H9 (cell line): ENCODE results near the gene VAMP8. TPM values are rescaled to one million over a fixed set of nuclear protein-coding genes. Genes with fewer than 3 reads are reported as not detected.
A peak's percentile ranks its signal among the peaks of the same experiment; 100 is the strongest.

Experiments used
- DNase-seq: peaks from one replicate; pipeline ENCODE4 v3.0.0-alpha.2; 2017
- H2AFZ ChIP-seq: one replicate; pipeline ENCODE4 v1.6.1; 2013; ENCODE audit warnings: mild to moderate bottlenecking, low read length, control low read depth, moderate library complexity
- H2AK5ac ChIP-seq: 2 replicates; pipeline ENCODE4 v1.6.1; 2013; ENCODE audit warnings: low read length, control low read depth, mixed read lengths; ENCODE audit not compliant: insufficient read length
- H2BK120ac ChIP-seq: one replicate; pipeline ENCODE4 v1.6.1; 2013; ENCODE audit warnings: low read depth, mild to moderate bottlenecking, low read length, control low read depth, inconsistent platforms; ENCODE audit not compliant: poor library complexity, severe bottlenecking
- H2BK12ac ChIP-seq: 2 replicates; pipeline ENCODE4 v1.6.1; 2013; ENCODE audit warnings: low read length, control low read depth, mixed read lengths, low read depth; ENCODE audit not compliant: insufficient read length
- H2BK15ac ChIP-seq: 2 replicates; pipeline ENCODE4 v1.6.1; 2013; ENCODE audit warnings: low read depth, low read length, control low read depth
- H2BK20ac ChIP-seq: one replicate; pipeline ENCODE4 v1.6.1; 2013; ENCODE audit warnings: low read depth, mild to moderate bottlenecking, low read length, control low read depth, inconsistent platforms; ENCODE audit not compliant: poor library complexity, severe bottlenecking
- H2BK5ac ChIP-seq: 2 replicates; pipeline ENCODE4 v1.6.1; 2013; ENCODE audit warnings: low read length, control low read depth, mixed read lengths; ENCODE audit not compliant: insufficient read length
- H3K14ac ChIP-seq: 2 replicates; pipeline ENCODE4 v1.6.1; 2013; ENCODE audit warnings: low read length, control low read depth; ENCODE audit not compliant: insufficient read depth
- H3K18ac ChIP-seq: 2 replicates; pipeline ENCODE4 v1.6.1; 2013; ENCODE audit warnings: low read depth, mild to moderate bottlenecking, mixed read lengths, low read length, control low read depth; ENCODE audit not compliant: insufficient read length
- H3K23ac ChIP-seq: 2 replicates; pipeline ENCODE4 v1.6.1; 2013; ENCODE audit warnings: low read length, control low read depth, mixed read lengths, low read depth; ENCODE audit not compliant: insufficient read length
- H3K23me2 ChIP-seq: 2 replicates; pipeline ENCODE4 v1.6.1; 2013; ENCODE audit warnings: low read depth, mild to moderate bottlenecking, mixed read lengths, low read length, control low read depth; ENCODE audit not compliant: insufficient read length, poor library complexity, severe bottlenecking
- H3K27ac ChIP-seq: 2 replicates; pipeline ENCODE4 v1.5.1; 2013; ENCODE audit warnings: low read length, control low read depth, mixed read lengths, low read depth; ENCODE audit not compliant: insufficient read length
- H3K27me3 ChIP-seq: 2 replicates; pipeline ENCODE4 v1.6.1; 2013; ENCODE audit warnings: low read length, control low read depth, inconsistent platforms; ENCODE audit not compliant: insufficient read depth
- H3K4ac ChIP-seq: 2 replicates; pipeline ENCODE4 v1.6.1; 2013; ENCODE audit warnings: low read depth, mild to moderate bottlenecking, control low read depth, inconsistent platforms, low read length, moderate library complexity
- H3K4me1 ChIP-seq: 2 replicates; pipeline ENCODE4 v1.6.1; 2013; ENCODE audit warnings: low read length, control low read depth, inconsistent platforms; ENCODE audit not compliant: insufficient read depth
- H3K4me2 ChIP-seq: 2 replicates; pipeline ENCODE4 v1.6.1; 2013; ENCODE audit warnings: low read length, control low read depth, mixed read lengths; ENCODE audit not compliant: insufficient read length, insufficient read depth
- H3K56ac ChIP-seq: 2 replicates; pipeline ENCODE4 v1.6.1; 2013; ENCODE audit warnings: low read depth, mild to moderate bottlenecking, mixed read lengths, low read length, control low read depth; ENCODE audit not compliant: insufficient read length
- H3K79me1 ChIP-seq: 2 replicates; pipeline ENCODE4 v1.6.1; 2013; ENCODE audit warnings: low read depth, mild to moderate bottlenecking, moderate library complexity, low read length, control low read depth, inconsistent platforms; ENCODE audit not compliant: insufficient read depth, poor library complexity, severe bottlenecking
- H3K79me2 ChIP-seq: 2 replicates; pipeline ENCODE4 v1.6.1; 2013; ENCODE audit warnings: low read length, control low read depth, inconsistent platforms; ENCODE audit not compliant: insufficient read depth
- H3K9ac ChIP-seq: 2 replicates; pipeline ENCODE4 v1.6.1; 2013; ENCODE audit warnings: low read length, control low read depth, mixed read lengths; ENCODE audit not compliant: insufficient read length; ENCODE audit errors: extremely low read depth
- H3K9me3 ChIP-seq: one replicate; pipeline ENCODE4 v1.6.1; 2013; ENCODE audit warnings: low read depth, low read length, inconsistent platforms; ENCODE audit not compliant: control insufficient read depth
- H3T11ph ChIP-seq: one replicate; pipeline ENCODE4 v1.6.1; 2013; ENCODE audit warnings: mild to moderate bottlenecking, low read length, control low read depth, inconsistent platforms
- H4K20me1 ChIP-seq: one replicate; pipeline ENCODE4 v1.6.1; 2013; ENCODE audit not compliant: control insufficient read depth, insufficient read length, insufficient read depth
- H4K5ac ChIP-seq: 2 replicates; pipeline ENCODE4 v1.6.1; 2013; ENCODE audit warnings: low read depth, mild to moderate bottlenecking, mixed read lengths, low read length, control low read depth; ENCODE audit not compliant: insufficient read length
- H4K8ac ChIP-seq: replicated peaks from 2 replicates; pipeline ENCODE4 v1.6.1; 2013; ENCODE audit warnings: low read length, control low read depth, mixed read lengths, low read depth; ENCODE audit not compliant: insufficient read length
- H4K91ac ChIP-seq: 2 replicates; pipeline ENCODE4 v1.6.1; 2013; ENCODE audit warnings: low read depth, mild to moderate bottlenecking, moderate library complexity, mixed read lengths, low read length, control low read depth; ENCODE audit not compliant: insufficient read length
- H3K27ac Mint-ChIP-seq, 3 experiments: 2 replicates in 2 of 3; 3 replicates in 1 of 3; pipeline ENCODE4 v1.8.0; 2020 to 2021; ENCODE audit warnings: mixed read lengths in 3 of 3, mild to moderate bottlenecking in 1 of 3, moderate library complexity in 1 of 3
- H3K27me3 Mint-ChIP-seq: 2 replicates; pipeline ENCODE4 v1.8.0; 2021; ENCODE audit warnings: low read depth, mild to moderate bottlenecking, moderate library complexity, mixed read lengths
- H3K36me3 Mint-ChIP-seq, 3 experiments: 2 replicates in 2 of 3; 3 replicates in 1 of 3; pipeline ENCODE4 v1.8.0; 2020 to 2021; ENCODE audit warnings: low read depth in 3 of 3, mixed read lengths in 3 of 3; ENCODE audit not compliant: insufficient read depth in 1 of 3
- H3K4me1 Mint-ChIP-seq, 2 experiments: 2 replicates each; pipeline ENCODE4 v1.8.0; 2020; ENCODE audit warnings: mixed read lengths in 2 of 2
- H3K4me3 Mint-ChIP-seq, 2 experiments: 2 replicates in 1 of 2; 3 replicates in 1 of 2; pipeline ENCODE4 v1.8.0; 2020 to 2021; ENCODE audit warnings: mild to moderate bottlenecking in 2 of 2, mixed read lengths in 2 of 2, moderate library complexity in 1 of 2
- H3K9me3 Mint-ChIP-seq, 2 experiments: 2 replicates in 1 of 2; 3 replicates in 1 of 2; pipeline ENCODE4 v1.8.0; 2020; ENCODE audit warnings: mild to moderate bottlenecking in 2 of 2, mixed read lengths in 2 of 2, moderate library complexity in 1 of 2
- CTCF ChIP-seq: fragments of 200-600 bp; sonication (generic); conservative IDR thresholded peaks from 3 replicates; pipeline ENCODE4 v1.8.0; 2021; ENCODE audit warnings: antibody characterized with exemption, mild to moderate bottlenecking
- WGBS: extraction: QIAGEN DNeasy Blood & Tissue Kit; methylation state at CpG from one replicate; pipeline ENCODE4 v1.1.7; 2013; ENCODE audit warnings: missing lambda C conversion rate, low lambda C conversion rate, mixed read lengths; ENCODE audit not compliant: insufficient read length; ENCODE audit errors: extremely low coverage; 5-methylcytosine and 5-hydroxymethylcytosine counted together
- total RNA-seq: library from RNA; stranded (reverse); gene quantifications from 2 replicates; pipeline ENCODE4 v1.2.1, GENCODE V29; 2021

VAMP8 gene
- total RNA-seq, 1 experiment from 2014 or later = 33.4 TPM

- Histone ChIP-seq H2BK5ac (no peak within 1 kb of the TSS), H4K8ac (no peak within 1 kb of the TSS), H3K79me2 (peaks cover 5% of the 10 kb centered on the region; the same call in 1 of the 2 replicates), H2BK120ac (no peak within 1 kb of the TSS), H3K56ac (no peak within 1 kb of the TSS), H3K9ac (peak within 1 kb of the TSS; percentile 81), H3K4ac (no peak within 1 kb of the TSS), H3K23me2 (no peaks in the 10 kb centered on the region), H3K14ac (peak within 1 kb of the TSS; percentile 90), H3K27ac (peak within 1 kb of the TSS; percentile 43), H3K18ac (peak within 1 kb of the TSS; percentile 71), H3K4me1 (no peaks in the 10 kb centered on the region), H2AFZ (no peak within 1 kb of the TSS), H2AK5ac (no peak within 1 kb of the TSS), H2BK12ac (no peak within 1 kb of the TSS), H3T11ph (no peak within 1 kb of the TSS), H4K91ac (no peak within 1 kb of the TSS), H4K20me1 (no peaks in the 10 kb centered on the region), H3K27me3 (no peaks in the 10 kb centered on the region), H3K23ac (no peak within 1 kb of the TSS), H3K79me1 (no peaks in the 10 kb centered on the region), H2BK15ac (no peak within 1 kb of the TSS), H2BK20ac (no peak within 1 kb of the TSS), H4K5ac (no peak within 1 kb of the TSS), H3K4me2 (peak within 1 kb of the TSS; percentile 56), H3K9me3 (no peaks in the 10 kb centered on the region)
- Mint-ChIP-seq H3K36me3 (peaks cover 7 to 10% (median 7%) of the 10 kb centered on the region in 3 experiments), H3K27me3 (peaks cover 21% of the 10 kb centered on the region), H3K27ac (peak within 1 kb of the TSS; percentile 99), H3K9me3 (no peaks in the 10 kb centered on the region), H3K4me1 (peaks cover 12 to 13% of the 10 kb centered on the region in 2 experiments; a peak in 3 of 4 replicates), H3K4me3 (peak within 1 kb of the TSS; percentile 91 to 97)
- TF ChIP-seq CTCF = no peak
- no CpG with 5 or more reads among the region's 64 CpGs for WGBS
- DNase-seq = peak; percentile 97
Observed at GRCh38 chr2:85561280-85562212, 15.8 kb upstream of the VAMP8 start, which contains the start of gene GGCX. TSS of gene GGCX (minus strand) at chr2:85561493. CDS start at chr2:85561428, 65 bp downstream.
